GM23338 (cell line): ENCODE results near the gene KIFAP3. TPM values are rescaled to one million over a fixed set of nuclear protein-coding genes. Genes with fewer than 3 reads are reported as not detected.
"Not testable (repeated sequence)": the region's sequence is repeated elsewhere in the genome, so short reads cannot be mapped to it uniquely, and the experiment has no call there.

Experiments used
- ATAC-seq: fragments of 200-7000 bp; cut with Tn5 transposase; 3 replicates; pipeline ENCODE4 v1.9.1; 2020
- DNase-seq: peaks from one replicate; pipeline ENCODE4 v3.0.0-alpha.2; 2015; ENCODE audit warnings: low spot score
- H2AFZ ChIP-seq: fragments of 200-600 bp; sonication (generic); 2 replicates; pipeline ENCODE4 v1.8.0; 2016; ENCODE audit warnings: antibody characterized with exemption, mild to moderate bottlenecking, moderate library complexity
- H3F3A ChIP-seq: fragments of 200-600 bp; sonication (generic); replicated peaks from 2 replicates; pipeline ENCODE4 v1.8.0; 2017; ENCODE audit warnings: antibody characterized with exemption, mixed run types, low read depth
- H3K27ac ChIP-seq: fragments of 200-600 bp; sonication (generic); 2 replicates; pipeline ENCODE4 v1.6.1; 2016; ENCODE audit warnings: low read depth
- H3K27me3 ChIP-seq: fragments of 200-600 bp; sonication (generic); 2 replicates; pipeline ENCODE4 v1.8.0; 2016; ENCODE audit warnings: mild to moderate bottlenecking, mixed run types, moderate library complexity; ENCODE audit not compliant: insufficient read depth
- H3K36me3 ChIP-seq: fragments of 200-600 bp; sonication (generic); 2 replicates; pipeline ENCODE4 v1.8.0; 2016; ENCODE audit warnings: mild to moderate bottlenecking; ENCODE audit not compliant: insufficient read depth
- H3K4me1 ChIP-seq: fragments of 200-600 bp; sonication (generic); 2 replicates; pipeline ENCODE4 v1.8.0; 2016; ENCODE audit warnings: mild to moderate bottlenecking, moderate library complexity; ENCODE audit not compliant: insufficient read depth
- H3K4me2 ChIP-seq: fragments of 200-600 bp; sonication (generic); 2 replicates; pipeline ENCODE4 v1.7.1; 2017; ENCODE audit warnings: mixed run types
- H3K4me3 ChIP-seq: fragments of 200-600 bp; sonication (generic); 2 replicates; pipeline ENCODE4 v1.6.1; 2016; ENCODE audit warnings: mixed run types
- H3K79me2 ChIP-seq: fragments of 200-600 bp; sonication (generic); replicated peaks from 2 replicates; pipeline ENCODE4 v1.8.0; 2017; ENCODE audit warnings: mild to moderate bottlenecking; ENCODE audit not compliant: insufficient read depth
- H3K9me2 ChIP-seq: fragments of 200-600 bp; sonication (generic); 2 replicates; pipeline ENCODE4 v1.8.0; 2017; ENCODE audit not compliant: insufficient read depth
- H4K20me1 ChIP-seq: fragments of 200-600 bp; sonication (generic); replicated peaks from 2 replicates; pipeline ENCODE4 v1.8.0; 2017; ENCODE audit warnings: mild to moderate bottlenecking; ENCODE audit not compliant: insufficient read depth
- H3K27ac Mint-ChIP-seq: 2 replicates; pipeline ENCODE4 v1.8.0; 2020; ENCODE audit warnings: inconsistent platforms, mild to moderate bottlenecking, moderate library complexity, mixed read lengths
- H3K27me3 Mint-ChIP-seq: 3 replicates; pipeline ENCODE4 v1.8.0; 2022; ENCODE audit warnings: low read depth, mild to moderate bottlenecking, moderate library complexity, mixed read lengths, inconsistent platforms; ENCODE audit not compliant: insufficient read depth, poor library complexity
- H3K36me3 Mint-ChIP-seq: 3 replicates; pipeline ENCODE4 v1.8.0; 2021; ENCODE audit warnings: low read depth, mild to moderate bottlenecking, inconsistent platforms, moderate library complexity, mixed read lengths
- H3K4me1 Mint-ChIP-seq: 3 replicates; pipeline ENCODE4 v1.8.0; 2020; ENCODE audit warnings: mild to moderate bottlenecking, inconsistent platforms, mixed read lengths
- H3K4me3 Mint-ChIP-seq: 3 replicates; pipeline ENCODE4 v1.8.0; 2021; ENCODE audit warnings: moderate library complexity, mild to moderate bottlenecking, inconsistent platforms, mixed read lengths
- H3K9me3 Mint-ChIP-seq: 3 replicates; pipeline ENCODE4 v1.8.0; 2020; ENCODE audit warnings: moderate library complexity, mild to moderate bottlenecking, inconsistent platforms, mixed read lengths
- CREB1 ChIP-seq: fragments of 250-450 bp; sonication (Bioruptor Pico); IDR thresholded peaks from 2 replicates; pipeline ENCODE4 v1.5.0; 2020; ENCODE audit warnings: low read depth, mild to moderate bottlenecking, moderate library complexity
- EZH2 ChIP-seq: fragments of 200-600 bp; sonication (generic); IDR thresholded peaks from one replicate; pipeline ENCODE4 v1.8.0; 2017; ENCODE audit warnings: antibody characterized with exemption, mild to moderate bottlenecking, low read depth; ENCODE audit not compliant: unreplicated experiment
- JUNB ChIP-seq: IDR thresholded peaks from one replicate; pipeline ENCODE4 v1.6.1; 2016; ENCODE audit warnings: antibody characterized with exemption; ENCODE audit not compliant: unreplicated experiment
- NANOG ChIP-seq: IDR thresholded peaks from 2 replicates; pipeline ENCODE4 v1.6.1; 2016; ENCODE audit warnings: antibody characterized with exemption, borderline replicate concordance
- POLR2AphosphoS5 ChIP-seq: IDR thresholded peaks from 2 replicates; pipeline ENCODE4 v1.6.1; 2016; ENCODE audit warnings: antibody characterized with exemption, low read depth
- STAT1 ChIP-seq: IDR thresholded peaks from one replicate; pipeline ENCODE4 v1.6.1; 2016; ENCODE audit warnings: antibody characterized with exemption; ENCODE audit not compliant: unreplicated experiment
- ZNF114 ChIP-seq: fragments of 250-450 bp; sonication (Bioruptor Pico); IDR thresholded peaks from 2 replicates; pipeline ENCODE4 v1.5.0; 2020; ENCODE audit warnings: mild to moderate bottlenecking, moderate library complexity
- polyA plus RNA-seq: library from polyadenylated mRNA; unstranded; fragments of >200 nt; fragmentation: Nextera tagmentation; extraction: Ambion mirVana; gene quantifications from 2 replicates; pipeline ENCODE4 v1.2.1, GENCODE V29; 2016
- total RNA-seq: library from RNA; depleted of rRNA; stranded (reverse); fragments of >200 nt; shearing (Covaris generic); gene quantifications from 2 replicates; pipeline ENCODE4 v1.2.3, GENCODE V29; 2014
- TF ChIP-seq, protein P1 (sequence below): IDR thresholded peaks from one replicate; pipeline ENCODE4 v1.6.1; 2018; ENCODE audit warnings: antibody characterized with exemption; ENCODE audit not compliant: unreplicated experiment
- TF ChIP-seq, protein P2 (sequence below): fragments of 250-450 bp; sonication (Bioruptor Pico); IDR thresholded peaks from 2 replicates; pipeline ENCODE4 v1.5.0; 2020; ENCODE audit warnings: mild to moderate bottlenecking, moderate library complexity

KIFAP3 gene
- total and polyA plus RNA-seq, 2 experiments from 2014 or later = 2.7 to 3.1 TPM

DNA sequence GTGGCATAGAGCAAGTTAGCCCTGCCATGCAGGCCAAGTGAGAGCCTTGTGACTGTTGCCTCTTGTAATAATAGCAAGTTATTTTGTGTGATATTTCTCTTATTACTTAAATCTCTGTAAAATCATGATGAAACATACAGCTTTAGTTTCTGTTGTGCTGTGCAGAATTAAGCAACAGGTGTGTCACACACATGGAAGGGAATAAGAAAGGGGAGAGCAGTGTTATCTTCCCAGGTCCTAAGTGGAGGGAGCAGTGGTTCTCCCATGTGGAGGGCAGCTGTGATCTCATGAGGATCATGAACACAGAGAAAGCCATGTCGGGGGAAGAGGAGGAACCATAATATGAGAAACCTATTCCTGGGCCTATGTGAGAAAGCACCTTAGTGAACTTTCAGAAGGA lies 155.6 kb downstream of the KIFAP3 start:
- H3K4me2 ChIP-seq = no peak overlapping the region
- H3F3A ChIP-seq = no peaks in the 10 kb centered on the region
- H3K9me2 ChIP-seq = 0 out of 2 replicates have a peak, but pooled peaks cover 4% of the 10 kb centered on the region
- H3K4me3 Mint-ChIP-seq = no peak overlapping the region
- H3K27ac Mint-ChIP-seq = no peak overlapping the region
- H2AFZ ChIP-seq = no peak overlapping the region
- H3K27me3 Mint-ChIP-seq = no peaks in the 10 kb centered on the region
- no peak overlapping the region for H3K4me3 ChIP-seq
- no peaks in the 10 kb centered on the region for H3K4me1 ChIP-seq
- DNase-seq = no peak
- H3K27me3 ChIP-seq = no peaks in the 10 kb centered on the region
- ATAC-seq = no peak
- H3K4me1 Mint-ChIP-seq = no peaks in the 10 kb centered on the region
- H3K9me3 Mint-ChIP-seq = no peaks in the 10 kb centered on the region
- H3K27ac ChIP-seq = no peak overlapping the region
- TF ChIP-seq, protein P1, sequence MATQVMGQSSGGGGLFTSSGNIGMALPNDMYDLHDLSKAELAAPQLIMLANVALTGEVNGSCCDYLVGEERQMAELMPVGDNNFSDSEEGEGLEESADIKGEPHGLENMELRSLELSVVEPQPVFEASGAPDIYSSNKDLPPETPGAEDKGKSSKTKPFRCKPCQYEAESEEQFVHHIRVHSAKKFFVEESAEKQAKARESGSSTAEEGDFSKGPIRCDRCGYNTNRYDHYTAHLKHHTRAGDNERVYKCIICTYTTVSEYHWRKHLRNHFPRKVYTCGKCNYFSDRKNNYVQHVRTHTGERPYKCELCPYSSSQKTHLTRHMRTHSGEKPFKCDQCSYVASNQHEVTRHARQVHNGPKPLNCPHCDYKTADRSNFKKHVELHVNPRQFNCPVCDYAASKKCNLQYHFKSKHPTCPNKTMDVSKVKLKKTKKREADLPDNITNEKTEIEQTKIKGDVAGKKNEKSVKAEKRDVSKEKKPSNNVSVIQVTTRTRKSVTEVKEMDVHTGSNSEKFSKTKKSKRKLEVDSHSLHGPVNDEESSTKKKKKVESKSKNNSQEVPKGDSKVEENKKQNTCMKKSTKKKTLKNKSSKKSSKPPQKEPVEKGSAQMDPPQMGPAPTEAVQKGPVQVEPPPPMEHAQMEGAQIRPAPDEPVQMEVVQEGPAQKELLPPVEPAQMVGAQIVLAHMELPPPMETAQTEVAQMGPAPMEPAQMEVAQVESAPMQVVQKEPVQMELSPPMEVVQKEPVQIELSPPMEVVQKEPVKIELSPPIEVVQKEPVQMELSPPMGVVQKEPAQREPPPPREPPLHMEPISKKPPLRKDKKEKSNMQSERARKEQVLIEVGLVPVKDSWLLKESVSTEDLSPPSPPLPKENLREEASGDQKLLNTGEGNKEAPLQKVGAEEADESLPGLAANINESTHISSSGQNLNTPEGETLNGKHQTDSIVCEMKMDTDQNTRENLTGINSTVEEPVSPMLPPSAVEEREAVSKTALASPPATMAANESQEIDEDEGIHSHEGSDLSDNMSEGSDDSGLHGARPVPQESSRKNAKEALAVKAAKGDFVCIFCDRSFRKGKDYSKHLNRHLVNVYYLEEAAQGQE = no peak
- H4K20me1 ChIP-seq = no peaks in the 10 kb centered on the region
- H3K36me3 ChIP-seq = no peaks in the 10 kb centered on the region
- H3K79me2 ChIP-seq = no peaks in the 10 kb centered on the region
- H3K36me3 Mint-ChIP-seq = no peaks in the 10 kb centered on the region

DNA sequence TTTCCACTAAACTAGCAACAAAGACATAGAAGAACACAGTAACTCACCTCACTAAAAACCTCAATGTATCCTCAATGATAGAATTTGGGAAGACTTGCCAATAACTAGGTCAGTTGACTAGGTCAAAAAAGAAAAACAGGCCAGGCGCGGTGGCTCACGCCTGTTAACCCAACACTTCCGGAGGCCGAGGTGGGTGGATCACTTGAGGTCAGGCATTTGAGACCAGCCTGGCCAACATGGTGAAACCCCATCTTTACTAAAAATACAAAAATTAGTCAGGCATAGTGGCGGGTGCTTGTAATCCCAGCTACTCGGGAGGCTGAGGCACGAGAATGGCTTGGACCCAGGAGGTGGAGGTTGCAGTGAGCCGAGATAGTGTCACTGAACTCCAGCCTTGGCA lies 156.3 kb downstream of the KIFAP3 start:
- not testable (repeated sequence) for H2AFZ ChIP-seq, H3K4me1 Mint-ChIP-seq, H3K4me1 ChIP-seq, H3F3A ChIP-seq, H3K4me3 Mint-ChIP-seq, H3K27me3 Mint-ChIP-seq, H3K27ac ChIP-seq, H3K79me2 ChIP-seq, H3K9me3 Mint-ChIP-seq, H3K36me3 Mint-ChIP-seq, H3K4me3 ChIP-seq, H3K27me3 ChIP-seq, H3K36me3 ChIP-seq, H4K20me1 ChIP-seq, DNase-seq, ATAC-seq, H3K4me2 ChIP-seq, H3K9me2 ChIP-seq, H3K27ac Mint-ChIP-seq

DNA sequence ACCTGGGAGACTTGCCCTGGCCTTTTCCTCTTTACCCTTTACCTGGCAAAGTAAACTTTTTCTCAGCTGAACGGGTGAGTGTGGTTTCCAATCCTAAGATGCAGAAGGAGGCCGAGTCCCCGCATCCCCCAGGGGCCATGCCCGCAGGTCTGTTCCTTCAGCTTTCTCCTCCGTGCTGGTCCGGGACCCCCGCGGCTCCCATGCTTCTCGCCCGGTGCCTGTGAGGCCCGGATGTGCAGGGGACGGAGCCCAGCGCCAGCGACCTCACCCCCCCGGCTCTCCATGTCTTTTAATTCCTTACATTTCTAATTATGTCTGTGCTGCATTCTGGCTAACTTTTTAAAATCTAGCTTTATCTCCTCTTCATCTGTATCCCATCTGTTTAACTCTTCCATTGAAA lies 159.3 kb downstream of the KIFAP3 start:
- Histone ChIP-seq H2AFZ (peak overlapping the region; percentile 69), H3K4me3 (no peak overlapping the region), H3F3A (no peaks in the 10 kb centered on the region), H3K79me2 (no peaks in the 10 kb centered on the region), H3K27me3 (no peaks in the 10 kb centered on the region), H3K36me3 (no peaks in the 10 kb centered on the region), H3K9me2 (peaks cover 4% of the 10 kb centered on the region; the same call in 1 of the 2 replicates), H3K4me1 (no peaks in the 10 kb centered on the region), H4K20me1 (no peaks in the 10 kb centered on the region), H3K27ac (no peak overlapping the region), H3K4me2 (no peak overlapping the region)
- H3K4me1 Mint-ChIP-seq = no peaks in the 10 kb centered on the region
- no peak for DNase-seq
- ATAC-seq = peak; percentile 69
- no peaks in the 10 kb centered on the region for H3K9me3 Mint-ChIP-seq
- no peak overlapping the region for H3K27ac Mint-ChIP-seq
- no peaks in the 10 kb centered on the region for H3K27me3 Mint-ChIP-seq
- no peaks in the 10 kb centered on the region for H3K36me3 Mint-ChIP-seq
- no peak overlapping the region for H3K4me3 Mint-ChIP-seq
- TF ChIP-seq ZNF114 (CRISPR knock-in tag) = no peak
- TF ChIP-seq CREB1 (CRISPR knock-in tag) = no peak
- no peak for TF ChIP-seq EZH2
- no peak for TF ChIP-seq STAT1
- TF ChIP-seq POLR2AphosphoS5 = no peak
- TF ChIP-seq, protein P2, sequence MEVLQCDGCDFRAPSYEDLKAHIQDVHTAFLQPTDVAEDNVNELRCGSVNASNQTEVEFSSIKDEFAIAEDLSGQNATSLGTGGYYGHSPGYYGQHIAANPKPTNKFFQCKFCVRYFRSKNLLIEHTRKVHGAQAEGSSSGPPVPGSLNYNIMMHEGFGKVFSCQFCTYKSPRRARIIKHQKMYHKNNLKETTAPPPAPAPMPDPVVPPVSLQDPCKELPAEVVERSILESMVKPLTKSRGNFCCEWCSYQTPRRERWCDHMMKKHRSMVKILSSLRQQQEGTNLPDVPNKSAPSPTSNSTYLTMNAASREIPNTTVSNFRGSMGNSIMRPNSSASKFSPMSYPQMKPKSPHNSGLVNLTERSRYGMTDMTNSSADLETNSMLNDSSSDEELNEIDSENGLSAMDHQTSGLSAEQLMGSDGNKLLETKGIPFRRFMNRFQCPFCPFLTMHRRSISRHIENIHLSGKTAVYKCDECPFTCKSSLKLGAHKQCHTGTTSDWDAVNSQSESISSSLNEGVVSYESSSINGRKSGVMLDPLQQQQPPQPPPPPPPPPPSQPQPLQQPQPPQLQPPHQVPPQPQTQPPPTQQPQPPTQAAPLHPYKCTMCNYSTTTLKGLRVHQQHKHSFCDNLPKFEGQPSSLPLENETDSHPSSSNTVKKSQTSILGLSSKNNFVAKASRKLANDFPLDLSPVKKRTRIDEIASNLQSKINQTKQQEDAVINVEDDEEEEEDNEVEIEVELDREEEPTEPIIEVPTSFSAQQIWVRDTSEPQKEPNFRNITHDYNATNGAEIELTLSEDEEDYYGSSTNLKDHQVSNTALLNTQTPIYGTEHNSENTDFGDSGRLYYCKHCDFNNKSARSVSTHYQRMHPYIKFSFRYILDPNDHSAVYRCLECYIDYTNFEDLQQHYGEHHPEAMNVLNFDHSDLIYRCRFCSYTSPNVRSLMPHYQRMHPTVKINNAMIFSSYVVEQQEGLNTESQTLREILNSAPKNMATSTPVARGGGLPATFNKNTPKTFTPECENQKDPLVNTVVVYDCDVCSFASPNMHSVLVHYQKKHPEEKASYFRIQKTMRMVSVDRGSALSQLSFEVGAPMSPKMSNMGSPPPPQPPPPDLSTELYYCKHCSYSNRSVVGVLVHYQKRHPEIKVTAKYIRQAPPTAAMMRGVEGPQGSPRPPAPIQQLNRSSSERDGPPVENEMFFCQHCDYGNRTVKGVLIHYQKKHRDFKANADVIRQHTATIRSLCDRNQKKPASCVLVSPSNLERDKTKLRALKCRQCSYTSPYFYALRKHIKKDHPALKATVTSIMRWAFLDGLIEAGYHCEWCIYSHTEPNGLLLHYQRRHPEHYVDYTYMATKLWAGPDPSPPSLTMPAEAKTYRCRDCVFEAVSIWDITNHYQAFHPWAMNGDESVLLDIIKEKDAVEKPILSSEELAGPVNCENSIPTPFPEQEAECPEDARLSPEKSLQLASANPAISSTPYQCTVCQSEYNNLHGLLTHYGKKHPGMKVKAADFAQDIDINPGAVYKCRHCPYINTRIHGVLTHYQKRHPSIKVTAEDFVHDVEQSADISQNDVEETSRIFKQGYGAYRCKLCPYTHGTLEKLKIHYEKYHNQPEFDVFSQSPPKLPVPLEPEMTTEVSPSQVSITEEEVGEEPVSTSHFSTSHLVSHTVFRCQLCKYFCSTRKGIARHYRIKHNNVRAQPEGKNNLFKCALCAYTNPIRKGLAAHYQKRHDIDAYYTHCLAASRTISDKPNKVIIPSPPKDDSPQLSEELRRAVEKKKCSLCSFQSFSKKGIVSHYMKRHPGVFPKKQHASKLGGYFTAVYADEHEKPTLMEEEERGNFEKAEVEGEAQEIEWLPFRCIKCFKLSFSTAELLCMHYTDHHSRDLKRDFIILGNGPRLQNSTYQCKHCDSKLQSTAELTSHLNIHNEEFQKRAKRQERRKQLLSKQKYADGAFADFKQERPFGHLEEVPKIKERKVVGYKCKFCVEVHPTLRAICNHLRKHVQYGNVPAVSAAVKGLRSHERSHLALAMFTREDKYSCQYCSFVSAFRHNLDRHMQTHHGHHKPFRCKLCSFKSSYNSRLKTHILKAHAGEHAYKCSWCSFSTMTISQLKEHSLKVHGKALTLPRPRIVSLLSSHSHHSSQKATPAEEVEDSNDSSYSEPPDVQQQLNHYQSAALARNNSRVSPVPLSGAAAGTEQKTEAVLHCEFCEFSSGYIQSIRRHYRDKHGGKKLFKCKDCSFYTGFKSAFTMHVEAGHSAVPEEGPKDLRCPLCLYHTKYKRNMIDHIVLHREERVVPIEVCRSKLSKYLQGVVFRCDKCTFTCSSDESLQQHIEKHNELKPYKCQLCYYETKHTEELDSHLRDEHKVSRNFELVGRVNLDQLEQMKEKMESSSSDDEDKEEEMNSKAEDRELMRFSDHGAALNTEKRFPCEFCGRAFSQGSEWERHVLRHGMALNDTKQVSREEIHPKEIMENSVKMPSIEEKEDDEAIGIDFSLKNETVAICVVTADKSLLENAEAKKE (CRISPR knock-in tag) = no peak
- TF ChIP-seq JUNB = no peak
- no peak for TF ChIP-seq NANOG
